Peyer's patch (tissue), 4 donors: ENCODE measurements around the gene IMMP2L.

Experiments used
- CTCF ChIP-seq, 6 experiments: fragments of 450-650 bp in 4 of 6; fragments of 200-600 bp in 2 of 6; sonication (generic) in 1 of 6; IDR thresholded peaks; one replicate each; pipeline ENCODE4 v1.5.1; 2017 to 2019; ENCODE audit warnings: antibody characterized with exemption in 6 of 6, mild to moderate bottlenecking in 3 of 6, moderate library complexity in 1 of 6
- POLR2A ChIP-seq, 2 donors: fragments of 450-650 bp; IDR thresholded peaks; one replicate each; pipeline ENCODE4 v1.5.1; 2017; ENCODE audit warnings: antibody characterized with exemption in 2 of 2, mild to moderate bottlenecking in 2 of 2, moderate library complexity in 2 of 2

GRCh38 chr7:111509288-111509687 is 53.0 kb downstream of the IMMP2L start:
- TF ChIP-seq CTCF (IDR thresholded peaks at IDR 0.05) (no peak), POLR2A (IDR thresholded peaks at IDR 0.05) (no peak)
